Esophagus muscularis mucosa (tissue), 4 donors: ENCODE results near the gene DMD. TPM values are rescaled to one million over a fixed set of nuclear protein-coding genes. Genes with fewer than 3 reads are reported as not detected.

Experiments
- DNase-seq: peaks from one replicate; pipeline ENCODE4 v3.0.0-alpha.2; 2017; ENCODE audit errors: extremely low spot score
- H3K27ac ChIP-seq, 4 donors: fragments of 200-600 bp; sonication (generic); replicated peaks in 1 of 4; 1 replicate in 3 of 4; 2 replicates in 1 of 4; pipeline ENCODE4 v1.5.1; 2016 to 2019; ENCODE audit warnings: mild to moderate bottlenecking in 1 of 4
- H3K27me3 ChIP-seq, 4 donors: fragments of 200-600 bp; sonication (generic); one replicate each; pipeline versions ENCODE4 v1.5.1 to v1.6.0; 2016 to 2019
- H3K36me3 ChIP-seq, 4 donors: fragments of 200-600 bp; sonication (generic); one replicate each; pipeline ENCODE4 v1.5.1; 2016 to 2019
- H3K4me1 ChIP-seq, 4 donors: fragments of 200-600 bp; sonication (generic); one replicate each; pipeline ENCODE4 v1.5.1; 2016 to 2019
- H3K4me3 ChIP-seq, 4 donors: fragments of 200-600 bp; sonication (generic); 1 replicate in 2 of 4; 2 replicates in 2 of 4; pipeline ENCODE4 v1.5.1; 2016 to 2019; ENCODE audit warnings: mild to moderate bottlenecking in 4 of 4, moderate library complexity in 1 of 4
- H3K9me3 ChIP-seq, 4 donors: fragments of 200-600 bp; sonication (generic); 1 replicate in 3 of 4; 2 replicates in 1 of 4; pipeline ENCODE4 v1.5.1; 2016 to 2019
- EP300 ChIP-seq: sonication (generic); formaldehyde crosslinking; IDR thresholded peaks from one replicate; pipeline ENCODE4 v1.6.1; 2017; ENCODE audit warnings: antibody characterized with exemption
- POLR2A ChIP-seq: fragments of 450-650 bp; IDR thresholded peaks from one replicate; pipeline ENCODE4 v1.6.1; 2017; ENCODE audit warnings: antibody characterized with exemption, moderate library complexity, mild to moderate bottlenecking, low read depth
- POLR2AphosphoS5 ChIP-seq, 2 donors: sonication (generic); formaldehyde crosslinking; IDR thresholded peaks; one replicate each; pipeline ENCODE4 v1.6.1; 2017; ENCODE audit warnings: antibody characterized with exemption in 2 of 2
- WGBS: methylation state at CpG from one replicate; pipeline ENCODE4 v1.1.5; 2018; 5-methylcytosine and 5-hydroxymethylcytosine counted together
- intact Hi-C: fragments of 100-400 bp; cut with DNase I; formaldehyde crosslinking; loops from one replicate; pipeline ENCODE4 v1.15.1; 2023
- small RNA-seq, 3 donors: library from RNA; depleted of rRNA; stranded (forward); fragments of <200 nt; gene quantifications; one replicate each; pipeline ENCODE3, GENCODE V24; 2016
- total RNA-seq, 4 donors: library from RNA; depleted of rRNA; stranded (reverse); fragments of >200 nt; gene quantifications; one replicate each; pipeline versions ENCODE4 v1.1.0 to v1.2.1, GENCODE V29; 2016
- TF ChIP-seq, protein P1 (sequence below), 3 experiments: fragments of 200-600 bp in 2 of 3; fragments of 450-650 bp in 1 of 3; sonication (generic) in 2 of 3; IDR thresholded peaks; one replicate each; pipeline ENCODE4 v1.5.1; 2017 to 2019; ENCODE audit warnings: antibody characterized with exemption in 3 of 3, mild to moderate bottlenecking in 2 of 3, moderate library complexity in 1 of 3

DMD gene
- total RNA-seq, 4 donors from 2014 or later, result 127 to 210 (median 188) TPM

DNA sequence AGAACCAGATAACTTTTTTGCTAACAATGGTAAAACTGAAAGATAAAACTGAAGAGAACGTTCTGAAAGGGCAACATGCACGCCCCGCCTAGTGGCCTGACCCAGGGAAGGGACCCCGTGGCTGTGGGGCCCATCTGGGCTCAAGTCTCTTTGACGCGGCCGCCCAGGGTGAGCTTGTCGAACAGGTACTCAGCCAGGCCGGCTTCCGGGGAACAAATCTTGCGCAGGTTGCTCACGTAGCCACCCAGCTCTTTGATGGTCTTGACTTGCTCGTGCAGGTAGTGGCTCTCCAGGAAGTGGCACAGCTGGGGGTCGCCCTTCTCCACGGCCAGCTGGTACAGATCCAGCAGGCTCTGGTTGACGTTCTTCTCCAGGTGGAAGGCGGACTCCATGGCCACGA, 2140.1 kb downstream of the DMD start:
- WGBS, result 89% methylated on average over 17 of the region's 18 CpGs
- DNase-seq, result no peak
- Histone ChIP-seq H3K36me3 (no peaks in the 10 kb centered on the region), H3K27ac (no peak overlapping the region), H3K4me1 (no peaks in the 10 kb centered on the region), H3K9me3 (peaks cover 0 to 3% (median 0%) of the 10 kb centered on the region in 4 donors), H3K4me3 (no peak overlapping the region), H3K27me3 (no peaks in the 10 kb centered on the region)
- intact Hi-C loops, result no loop called here
- TF ChIP-seq POLR2A (no peak), EP300 (no peak), POLR2AphosphoS5 (IDR thresholded peaks at IDR 0.05) (no peak)
- TF ChIP-seq, protein P1, sequence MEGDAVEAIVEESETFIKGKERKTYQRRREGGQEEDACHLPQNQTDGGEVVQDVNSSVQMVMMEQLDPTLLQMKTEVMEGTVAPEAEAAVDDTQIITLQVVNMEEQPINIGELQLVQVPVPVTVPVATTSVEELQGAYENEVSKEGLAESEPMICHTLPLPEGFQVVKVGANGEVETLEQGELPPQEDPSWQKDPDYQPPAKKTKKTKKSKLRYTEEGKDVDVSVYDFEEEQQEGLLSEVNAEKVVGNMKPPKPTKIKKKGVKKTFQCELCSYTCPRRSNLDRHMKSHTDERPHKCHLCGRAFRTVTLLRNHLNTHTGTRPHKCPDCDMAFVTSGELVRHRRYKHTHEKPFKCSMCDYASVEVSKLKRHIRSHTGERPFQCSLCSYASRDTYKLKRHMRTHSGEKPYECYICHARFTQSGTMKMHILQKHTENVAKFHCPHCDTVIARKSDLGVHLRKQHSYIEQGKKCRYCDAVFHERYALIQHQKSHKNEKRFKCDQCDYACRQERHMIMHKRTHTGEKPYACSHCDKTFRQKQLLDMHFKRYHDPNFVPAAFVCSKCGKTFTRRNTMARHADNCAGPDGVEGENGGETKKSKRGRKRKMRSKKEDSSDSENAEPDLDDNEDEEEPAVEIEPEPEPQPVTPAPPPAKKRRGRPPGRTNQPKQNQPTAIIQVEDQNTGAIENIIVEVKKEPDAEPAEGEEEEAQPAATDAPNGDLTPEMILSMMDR (IDR thresholded peaks at IDR 0.05), result no peak

DNA sequence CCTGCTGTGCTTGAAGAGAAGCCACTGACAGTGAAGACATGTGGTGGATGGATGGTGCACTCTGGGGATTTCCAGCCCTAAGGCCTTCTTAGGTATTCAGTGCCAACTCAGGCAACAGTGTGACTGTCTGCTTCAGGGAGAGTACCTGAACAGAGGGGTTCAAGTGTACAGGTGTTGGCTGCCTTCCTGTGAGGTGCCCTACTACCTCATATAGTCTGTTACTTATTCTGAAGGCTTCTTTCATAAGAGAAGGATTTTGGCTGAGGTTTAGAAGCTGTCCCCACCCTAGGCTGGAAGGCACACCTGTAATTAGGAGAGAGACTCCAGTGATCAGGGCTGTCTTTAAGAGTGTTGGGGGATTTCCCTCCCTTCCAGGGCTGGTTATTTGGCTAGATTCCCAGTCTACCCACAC, 2141.3 kb downstream of the DMD start:
- Histone ChIP-seq H3K36me3 (no peaks in the 10 kb centered on the region), H3K27me3 (no peaks in the 10 kb centered on the region), H3K9me3 (peaks cover 0 to 3% (median 0%) of the 10 kb centered on the region in 4 donors), H3K4me3 (no peak overlapping the region), H3K4me1 (no peaks in the 10 kb centered on the region), H3K27ac (no peak overlapping the region)
- TF ChIP-seq, protein P1 (IDR thresholded peaks at IDR 0.05), result no peak
- TF ChIP-seq POLR2AphosphoS5 (IDR thresholded peaks at IDR 0.05), result no peak
- no peak for TF ChIP-seq EP300
- TF ChIP-seq POLR2A, result no peak
- no peak for DNase-seq
- intact Hi-C loops, result no loop called here

Small RNA genes within 50 kb of the gene (small RNA-seq; reads per million reads assigned to genes)
- gene MIR3915, result 0 to 0.84 (median 0) reads per million in 3 donors
- gene MIR548F5, result 0 reads per million in 3 donors
- 0 reads per million in 3 donors for gene RNA5SP501
- 0 reads per million in 3 donors for gene RNU6-894P
